ENCODE results near the gene SLFN11.
"Not testable (repeated sequence)": the region's sequence is repeated elsewhere in the genome, so short reads cannot be mapped to it uniquely, and the experiment has no call there.

SLFN11 gene

GRCh38 chr17:35350493-35350892 is 22.9 kb downstream of the SLFN11 start:
- H3K4me1 ChIP-seq (ENCODE audit: control insufficient read depth, insufficient read depth, low read length), result peaks cover 9% of the 10 kb centered on the region
- H3K36me3 ChIP-seq (ENCODE audit: insufficient read depth, low read length), result peaks cover 3% of the 10 kb centered on the region
- H3K9ac ChIP-seq (ENCODE audit: low read depth, low read length), result no peak overlapping the region
- no peaks in the 10 kb centered on the region for H3K9me3 ChIP-seq (replicated peaks; ENCODE audit: low read length)
- H3K4me2 ChIP-seq (ENCODE audit: low read length), result no peak overlapping the region
- peaks cover 2% of the 10 kb centered on the region for H3K27me3 ChIP-seq (ENCODE audit: control insufficient read depth, insufficient read depth, low read length)
- no peak overlapping the region for H3K4me3 ChIP-seq (ENCODE audit: low read length)

GRCh38 chr17:35345926-35346771 is 27.3 kb downstream of the SLFN11 start:
- H3K9ac ChIP-seq (ENCODE audit: low read depth, low read length), result peak overlapping the region; percentile 46
- H3K9me3 ChIP-seq (replicated peaks; ENCODE audit: low read length), result no peaks in the 10 kb centered on the region
- H3K4me1 ChIP-seq (ENCODE audit: control insufficient read depth, insufficient read depth, low read length), result peaks cover 11% of the 10 kb centered on the region
- peaks cover 35% of the 10 kb centered on the region for H3K27me3 ChIP-seq (ENCODE audit: control insufficient read depth, insufficient read depth, low read length)
- H3K4me2 ChIP-seq (ENCODE audit: low read length), result peak overlapping the region; percentile 66
- peak overlapping the region; percentile 66 for H3K4me3 ChIP-seq (ENCODE audit: low read length)
- H3K36me3 ChIP-seq (ENCODE audit: insufficient read depth, low read length), result no peaks in the 10 kb centered on the region

GRCh38 chr17:35345445-35345925 is 27.9 kb downstream of the SLFN11 start:
- no peaks in the 10 kb centered on the region for H3K9me3 ChIP-seq (replicated peaks; ENCODE audit: low read length)
- peaks cover 35% of the 10 kb centered on the region for H3K27me3 ChIP-seq (ENCODE audit: control insufficient read depth, insufficient read depth, low read length)
- no peaks in the 10 kb centered on the region for H3K36me3 ChIP-seq (ENCODE audit: insufficient read depth, low read length)
- H3K4me2 ChIP-seq (ENCODE audit: low read length), result peak overlapping the region; percentile 66
- H3K4me1 ChIP-seq (ENCODE audit: control insufficient read depth, insufficient read depth, low read length), result peaks cover 11% of the 10 kb centered on the region
- H3K4me3 ChIP-seq (ENCODE audit: low read length), result peak overlapping the region; percentile 66
- H3K9ac ChIP-seq (ENCODE audit: low read depth, low read length), result peak overlapping the region; percentile 37

DNA sequence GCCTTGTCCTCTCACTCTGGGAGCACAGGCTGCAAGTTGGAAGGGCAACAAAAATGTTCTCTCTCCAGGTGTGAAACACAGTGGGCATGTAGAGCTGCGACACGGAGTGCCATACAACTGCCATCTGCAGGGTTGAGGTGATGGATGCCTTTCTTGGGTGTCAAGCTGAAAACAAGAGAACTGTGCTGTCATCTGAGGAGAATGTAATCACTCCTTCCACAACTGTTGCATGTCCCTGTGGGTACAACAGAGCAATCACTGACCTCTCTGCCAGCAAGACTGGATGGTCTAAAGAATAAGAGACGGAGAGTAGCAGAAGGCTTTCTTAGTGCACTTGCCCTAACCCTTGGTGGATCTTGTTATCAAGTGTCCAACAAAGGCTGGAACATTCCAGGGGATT is 29.2 kb downstream of the SLFN11 start:
- Histone ChIP-seq H3K4me2 (ENCODE audit: low read length) (no peak overlapping the region), H3K4me1 (ENCODE audit: control insufficient read depth, insufficient read depth, low read length) (peaks cover 11% of the 10 kb centered on the region), H3K27me3 (ENCODE audit: control insufficient read depth, insufficient read depth, low read length) (peaks cover 43% of the 10 kb centered on the region), H3K4me3 (ENCODE audit: low read length) (no peak overlapping the region), H3K36me3 (ENCODE audit: insufficient read depth, low read length) (no peaks in the 10 kb centered on the region), H3K9ac (ENCODE audit: low read depth, low read length) (no peak overlapping the region), H3K9me3 (replicated peaks; ENCODE audit: low read length) (no peaks in the 10 kb centered on the region)

- Histone ChIP-seq H3K9me3 (replicated peaks; ENCODE audit: low read length) (no peaks in the 10 kb centered on the region), H3K4me1 (ENCODE audit: control insufficient read depth, insufficient read depth, low read length) (peaks cover 11% of the 10 kb centered on the region), H3K9ac (ENCODE audit: low read depth, low read length) (no peak overlapping the region), H3K27me3 (ENCODE audit: control insufficient read depth, insufficient read depth, low read length) (peaks cover 53% of the 10 kb centered on the region), H3K4me2 (ENCODE audit: low read length) (no peak overlapping the region), H3K36me3 (ENCODE audit: insufficient read depth, low read length) (no peaks in the 10 kb centered on the region), H3K4me3 (ENCODE audit: low read length) (no peak overlapping the region)
These were observed 31.1 kb downstream of the SLFN11 start for GRCh38 chr17:35342276-35342675.

DNA sequence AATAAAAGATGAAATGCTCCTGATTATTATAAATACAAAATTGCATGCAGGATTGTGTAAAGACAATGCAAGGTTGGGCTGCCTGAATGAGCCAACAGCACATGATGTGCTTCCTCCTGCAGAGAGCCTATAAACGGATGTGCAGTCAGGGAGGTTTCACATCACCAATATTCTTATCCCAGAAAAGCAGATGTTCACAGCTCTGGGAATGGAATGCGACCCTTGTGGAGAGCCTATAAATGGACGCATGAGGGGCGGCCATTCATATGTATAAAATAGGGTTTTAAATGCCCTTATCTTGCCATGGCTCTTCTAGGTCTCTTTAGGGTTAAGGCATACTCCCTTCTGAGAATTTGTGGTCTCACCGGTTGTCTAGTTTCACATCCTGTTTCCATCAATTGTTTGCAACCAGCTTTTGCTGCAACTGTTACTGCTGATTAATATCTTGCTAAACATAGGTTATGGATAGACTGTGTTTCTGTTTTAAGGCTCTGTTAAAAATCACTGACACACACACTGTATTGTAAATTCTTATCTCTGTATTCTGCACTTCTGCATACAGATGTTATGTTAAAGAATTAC is 31.9 kb downstream of the SLFN11 start:
- Histone ChIP-seq H3K27me3 (ENCODE audit: control insufficient read depth, insufficient read depth, low read length) (peaks cover 58% of the 10 kb centered on the region), H3K4me1 (ENCODE audit: control insufficient read depth, insufficient read depth, low read length) (peaks cover 10% of the 10 kb centered on the region), H3K4me3 (ENCODE audit: low read length) (no peak overlapping the region)

DNA sequence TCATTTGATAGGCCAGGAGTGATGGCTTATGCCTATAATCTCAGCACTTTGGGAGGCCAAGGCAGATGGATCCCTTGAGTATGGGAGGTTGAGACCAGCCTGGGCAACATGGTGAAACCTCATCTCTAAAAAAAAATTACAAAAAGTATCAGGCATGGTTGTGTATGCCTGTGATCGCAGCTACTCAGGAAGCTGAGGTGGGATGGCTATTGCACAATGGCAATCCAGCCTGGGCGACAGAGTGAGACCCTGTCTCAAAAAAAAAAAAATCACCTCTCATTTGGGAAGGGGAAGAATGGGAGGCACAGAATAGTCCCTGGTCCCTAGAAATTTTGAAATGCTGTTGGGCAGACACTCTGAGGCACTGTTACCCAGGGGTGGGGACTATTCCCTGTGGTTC is 35.2 kb downstream of the SLFN11 start:
- H3K9ac ChIP-seq (ENCODE audit: low read depth, low read length), result no peak overlapping the region
- H3K27me3 ChIP-seq (ENCODE audit: control insufficient read depth, insufficient read depth, low read length), result peaks cover 61% of the 10 kb centered on the region
- H3K9me3 ChIP-seq (replicated peaks; ENCODE audit: low read length), result no peaks in the 10 kb centered on the region
- H3K4me3 ChIP-seq (ENCODE audit: low read length), result no peak overlapping the region
- no peak overlapping the region for H3K4me2 ChIP-seq (ENCODE audit: low read length)
- no peaks in the 10 kb centered on the region for H3K36me3 ChIP-seq (ENCODE audit: insufficient read depth, low read length)
- H3K4me1 ChIP-seq (ENCODE audit: control insufficient read depth, insufficient read depth, low read length), result no peaks in the 10 kb centered on the region

More for the DNA sequence above, 31.9 kb downstream of the SLFN11 start:
- Histone ChIP-seq H3K9me3 (replicated peaks; ENCODE audit: low read length) (no peaks in the 10 kb centered on the region), H3K9ac (ENCODE audit: low read depth, low read length) (no peak overlapping the region), H3K4me2 (ENCODE audit: low read length) (no peak overlapping the region), H3K36me3 (ENCODE audit: insufficient read depth, low read length) (no peaks in the 10 kb centered on the region)

GRCh38 chr17:35337364-35337763 is 36.1 kb downstream of the SLFN11 start:
- peaks cover 57% of the 10 kb centered on the region for H3K27me3 ChIP-seq (ENCODE audit: control insufficient read depth, insufficient read depth, low read length)
- H3K9ac ChIP-seq (ENCODE audit: low read depth, low read length), result no peak overlapping the region
- H3K4me1 ChIP-seq (ENCODE audit: control insufficient read depth, insufficient read depth, low read length), result no peaks in the 10 kb centered on the region

DNA sequence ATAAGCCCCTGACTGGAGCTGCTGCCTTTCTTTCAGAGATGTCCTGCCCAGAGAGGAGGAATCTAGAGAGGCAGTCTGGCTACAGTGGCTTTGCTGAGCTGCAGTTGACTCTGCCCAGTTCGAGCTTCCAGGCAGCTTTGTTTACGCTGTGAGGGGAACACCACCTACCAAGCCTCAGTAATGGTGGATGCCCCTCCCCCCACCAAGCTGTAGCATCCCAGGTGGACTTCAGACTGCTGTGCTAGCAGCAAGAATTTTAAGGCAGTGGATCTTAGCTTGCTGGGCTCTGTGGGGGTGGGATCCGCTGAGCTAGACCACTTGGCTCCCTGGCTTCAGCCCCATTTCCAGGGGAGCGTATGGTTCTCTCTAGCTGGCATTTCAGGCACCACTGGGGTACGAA is 39.8 kb downstream of the SLFN11 start:
- H3K9ac ChIP-seq (ENCODE audit: low read depth, low read length); H3K9me3 ChIP-seq (replicated peaks; ENCODE audit: low read length); H3K4me1 ChIP-seq (ENCODE audit: control insufficient read depth, insufficient read depth, low read length); H3K36me3 ChIP-seq (ENCODE audit: insufficient read depth, low read length); H3K4me2 ChIP-seq (ENCODE audit: low read length); H3K4me3 ChIP-seq (ENCODE audit: low read length): not testable (repeated sequence)
- H3K27me3 ChIP-seq (ENCODE audit: control insufficient read depth, insufficient read depth, low read length), result peaks cover 52% of the 10 kb centered on the region

More at GRCh38 chr17:35337364-35337763, 36.1 kb downstream of the SLFN11 start:
- Histone ChIP-seq H3K9me3 (replicated peaks; ENCODE audit: low read length) (no peaks in the 10 kb centered on the region), H3K36me3 (ENCODE audit: insufficient read depth, low read length) (no peaks in the 10 kb centered on the region), H3K4me3 (ENCODE audit: low read length) (no peak overlapping the region), H3K4me2 (ENCODE audit: low read length) (no peak overlapping the region)

- H3K4me1 ChIP-seq (ENCODE audit: control insufficient read depth, insufficient read depth, low read length), result no peaks in the 10 kb centered on the region
- no peak overlapping the region for H3K9ac ChIP-seq (ENCODE audit: low read depth, low read length)
- no peaks in the 10 kb centered on the region for H3K36me3 ChIP-seq (ENCODE audit: insufficient read depth, low read length)
- no peak overlapping the region for H3K4me2 ChIP-seq (ENCODE audit: low read length)
- H3K9me3 ChIP-seq (replicated peaks; ENCODE audit: low read length), result no peaks in the 10 kb centered on the region
- H3K27me3 ChIP-seq (ENCODE audit: control insufficient read depth, insufficient read depth, low read length), result peaks cover 45% of the 10 kb centered on the region
- H3K4me3 ChIP-seq (ENCODE audit: low read length), result no peak overlapping the region
These were observed 50.7 kb downstream of the SLFN11 start for GRCh38 chr17:35322749-35323148.

- Histone ChIP-seq H3K4me3 (ENCODE audit: low read length) (no peak overlapping the region), H3K9ac (ENCODE audit: low read depth, low read length) (no peak overlapping the region), H3K9me3 (replicated peaks; ENCODE audit: low read length) (no peaks in the 10 kb centered on the region), H3K4me2 (ENCODE audit: low read length) (no peak overlapping the region), H3K27me3 (ENCODE audit: control insufficient read depth, insufficient read depth, low read length) (peaks cover 19% of the 10 kb centered on the region), H3K36me3 (ENCODE audit: insufficient read depth, low read length) (no peaks in the 10 kb centered on the region), H3K4me1 (ENCODE audit: control insufficient read depth, insufficient read depth, low read length) (peaks cover 24% of the 10 kb centered on the region)
These were observed 57.5 kb downstream of the SLFN11 start for GRCh38 chr17:35315971-35316370.
